ENCODE measurements around the gene IL17RB.

DNA sequence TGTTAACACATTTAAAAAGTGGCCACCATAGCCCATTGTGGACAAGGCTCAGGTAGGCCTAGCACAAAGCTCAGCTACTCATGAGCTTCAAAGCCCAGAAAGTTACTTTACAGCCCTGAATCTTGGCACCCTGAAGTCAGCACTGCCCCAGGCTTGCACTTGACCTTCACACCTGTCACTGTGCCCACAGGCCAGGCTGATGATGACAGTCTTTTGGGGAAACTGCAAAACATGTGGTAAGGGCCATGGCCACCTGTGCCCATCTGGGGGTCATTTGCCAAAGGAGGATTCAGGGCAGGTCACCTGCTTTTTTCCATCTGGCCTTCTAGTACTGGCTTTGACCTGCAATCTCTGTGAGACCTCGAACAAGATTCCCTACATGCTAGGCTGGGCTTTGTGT lies 11.1 kb upstream of the IL17RB start:
- TF ChIP-seq SUZ12 (IDR thresholded peaks at IDR 0.05): no peak
- TF ChIP-seq ZNF384 (IDR thresholded peaks at IDR 0.05): no peak
- TF ChIP-seq ELF4 (IDR thresholded peaks at IDR 0.05): no peak
- TF ChIP-seq FOXK2 (IDR thresholded peaks at IDR 0.05): no peak
- TF ChIP-seq ARNT (IDR thresholded peaks at IDR 0.05): no peak
- no peak for TF ChIP-seq LEF1 (IDR thresholded peaks at IDR 0.05; ENCODE audit: borderline replicate concordance)
- TF ChIP-seq, protein P1, sequence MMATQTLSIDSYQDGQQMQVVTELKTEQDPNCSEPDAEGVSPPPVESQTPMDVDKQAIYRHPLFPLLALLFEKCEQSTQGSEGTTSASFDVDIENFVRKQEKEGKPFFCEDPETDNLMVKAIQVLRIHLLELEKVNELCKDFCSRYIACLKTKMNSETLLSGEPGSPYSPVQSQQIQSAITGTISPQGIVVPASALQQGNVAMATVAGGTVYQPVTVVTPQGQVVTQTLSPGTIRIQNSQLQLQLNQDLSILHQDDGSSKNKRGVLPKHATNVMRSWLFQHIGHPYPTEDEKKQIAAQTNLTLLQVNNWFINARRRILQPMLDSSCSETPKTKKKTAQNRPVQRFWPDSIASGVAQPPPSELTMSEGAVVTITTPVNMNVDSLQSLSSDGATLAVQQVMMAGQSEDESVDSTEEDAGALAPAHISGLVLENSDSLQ (IDR thresholded peaks at IDR 0.05): no peak

All from HEK293T (cell line).